ENCODE data around the gene FASLG.

DNA sequence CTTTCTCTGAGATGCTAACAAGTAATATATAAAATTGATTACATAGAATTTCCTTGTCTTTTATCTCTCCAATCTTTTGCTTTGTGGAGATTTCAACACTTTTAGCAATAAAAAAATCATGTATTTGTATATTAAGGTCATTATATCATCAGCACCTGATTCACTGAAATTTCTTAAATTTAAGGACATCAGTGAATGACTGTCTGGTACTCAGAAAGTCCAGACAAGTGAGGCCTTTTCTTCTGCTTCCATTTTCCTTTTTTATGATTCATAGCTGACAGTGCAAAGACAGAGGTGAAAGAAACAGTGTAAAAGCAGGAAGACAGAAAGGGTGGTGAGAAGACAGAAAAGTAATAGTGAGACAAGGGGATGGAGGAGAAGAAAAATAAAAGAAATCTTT lies 54.6 kb downstream of the FASLG start:
- TF ChIP-seq, protein P1, sequence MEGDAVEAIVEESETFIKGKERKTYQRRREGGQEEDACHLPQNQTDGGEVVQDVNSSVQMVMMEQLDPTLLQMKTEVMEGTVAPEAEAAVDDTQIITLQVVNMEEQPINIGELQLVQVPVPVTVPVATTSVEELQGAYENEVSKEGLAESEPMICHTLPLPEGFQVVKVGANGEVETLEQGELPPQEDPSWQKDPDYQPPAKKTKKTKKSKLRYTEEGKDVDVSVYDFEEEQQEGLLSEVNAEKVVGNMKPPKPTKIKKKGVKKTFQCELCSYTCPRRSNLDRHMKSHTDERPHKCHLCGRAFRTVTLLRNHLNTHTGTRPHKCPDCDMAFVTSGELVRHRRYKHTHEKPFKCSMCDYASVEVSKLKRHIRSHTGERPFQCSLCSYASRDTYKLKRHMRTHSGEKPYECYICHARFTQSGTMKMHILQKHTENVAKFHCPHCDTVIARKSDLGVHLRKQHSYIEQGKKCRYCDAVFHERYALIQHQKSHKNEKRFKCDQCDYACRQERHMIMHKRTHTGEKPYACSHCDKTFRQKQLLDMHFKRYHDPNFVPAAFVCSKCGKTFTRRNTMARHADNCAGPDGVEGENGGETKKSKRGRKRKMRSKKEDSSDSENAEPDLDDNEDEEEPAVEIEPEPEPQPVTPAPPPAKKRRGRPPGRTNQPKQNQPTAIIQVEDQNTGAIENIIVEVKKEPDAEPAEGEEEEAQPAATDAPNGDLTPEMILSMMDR (IDR thresholded peaks at IDR 0.05), result no peak
- TF ChIP-seq POLR2A (IDR thresholded peaks at IDR 0.05), result no peak

Measured in body of pancreas (tissue), 4 donors.